GM18870 (cell line): ENCODE data around the gene MRGPRD.
"Not testable (repeated sequence)": the region's sequence is repeated elsewhere in the genome, so short reads cannot be mapped to it uniquely, and the experiment has no call there.

Source experiments
- ATAC-seq: cut with Tn5 transposase; IDR thresholded peaks from one replicate; pipeline ENCODE4 v1.9.1; 2021; ENCODE audit warnings: moderate library complexity; ENCODE audit not compliant: unreplicated experiment

The MRGPRD gene

DNA sequence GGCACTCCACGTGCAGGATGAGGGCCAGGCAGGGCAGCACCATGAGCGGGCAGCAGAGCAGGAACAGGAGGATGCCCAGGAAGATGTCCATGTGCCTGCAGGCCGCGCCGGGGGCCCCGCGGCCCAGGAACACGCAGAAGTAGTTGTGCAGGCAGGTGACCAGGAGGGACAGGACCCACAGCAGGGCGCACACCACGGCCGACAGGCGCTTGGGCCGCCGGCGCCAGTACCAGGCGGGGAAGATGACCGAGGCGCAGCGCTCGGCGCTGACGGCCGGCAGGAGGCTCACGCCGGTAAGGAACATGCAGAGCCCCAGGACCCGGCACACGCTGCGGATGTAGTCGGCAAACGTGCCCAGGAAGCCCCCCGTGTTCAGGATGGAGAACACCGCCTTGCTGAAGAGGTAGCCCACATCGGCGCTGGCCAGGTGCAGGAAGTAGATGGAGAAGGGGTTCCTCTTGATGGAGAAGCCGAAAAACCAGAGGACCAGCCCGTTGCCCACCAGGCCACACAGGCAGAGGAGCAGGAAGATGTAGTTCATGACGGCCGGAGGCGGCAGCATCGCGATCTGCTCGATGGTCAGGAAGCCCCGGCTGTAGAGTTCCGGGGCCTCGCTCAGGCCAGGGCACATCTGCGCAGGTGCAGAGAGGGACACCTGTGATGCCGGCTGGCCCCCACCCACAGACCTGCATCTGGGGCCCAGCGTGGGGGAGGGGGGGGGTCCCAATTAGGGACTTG is 25.0 kb upstream of the MRGPRD start:
- no peak for ATAC-seq

GRCh38 chr11:69005183-69005630 is 24.4 kb upstream of the MRGPRD start:
- ATAC-seq, result no peak

DNA sequence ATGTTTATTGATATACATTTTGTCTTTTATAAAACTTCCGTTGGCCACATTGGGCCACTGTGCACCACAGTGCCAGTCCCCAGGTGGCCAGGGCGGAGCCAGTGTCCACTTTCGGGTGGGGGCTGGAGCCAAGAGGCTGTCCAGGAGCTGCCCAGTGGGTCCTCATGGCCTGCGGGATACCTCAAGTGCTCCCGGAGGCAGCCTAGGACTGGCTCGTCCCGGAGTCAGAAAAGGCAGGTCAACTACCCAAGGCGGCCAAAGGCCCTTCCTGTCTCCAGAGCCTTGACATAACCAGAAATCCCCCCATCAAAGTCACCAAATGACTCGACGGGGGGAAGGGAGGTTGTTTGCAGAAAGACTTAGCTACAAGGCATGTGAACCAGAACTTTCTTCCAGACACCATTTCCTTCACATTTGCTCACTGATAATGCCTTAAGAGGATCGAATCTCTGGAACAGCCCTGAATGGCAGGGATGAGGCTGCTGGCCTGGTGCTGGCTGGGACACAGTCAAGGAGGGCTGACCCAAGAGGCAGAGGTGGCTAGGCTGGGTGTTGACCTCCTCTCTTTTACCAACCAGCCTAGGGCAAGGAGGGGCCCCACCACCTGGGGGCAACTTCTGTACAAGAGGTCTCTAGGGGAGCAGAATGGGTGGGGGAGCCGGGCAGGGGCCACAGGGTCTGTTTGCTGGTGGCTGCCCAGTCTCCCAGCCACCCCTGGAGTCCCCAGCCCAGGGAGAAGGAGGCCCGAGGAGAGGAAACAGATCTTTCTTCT is 23.8 kb upstream of the MRGPRD start:
- ATAC-seq, result no peak

- no peak for ATAC-seq
These were observed 23.1 kb upstream of the MRGPRD start for GRCh38 chr11:69003866-69004367.

DNA sequence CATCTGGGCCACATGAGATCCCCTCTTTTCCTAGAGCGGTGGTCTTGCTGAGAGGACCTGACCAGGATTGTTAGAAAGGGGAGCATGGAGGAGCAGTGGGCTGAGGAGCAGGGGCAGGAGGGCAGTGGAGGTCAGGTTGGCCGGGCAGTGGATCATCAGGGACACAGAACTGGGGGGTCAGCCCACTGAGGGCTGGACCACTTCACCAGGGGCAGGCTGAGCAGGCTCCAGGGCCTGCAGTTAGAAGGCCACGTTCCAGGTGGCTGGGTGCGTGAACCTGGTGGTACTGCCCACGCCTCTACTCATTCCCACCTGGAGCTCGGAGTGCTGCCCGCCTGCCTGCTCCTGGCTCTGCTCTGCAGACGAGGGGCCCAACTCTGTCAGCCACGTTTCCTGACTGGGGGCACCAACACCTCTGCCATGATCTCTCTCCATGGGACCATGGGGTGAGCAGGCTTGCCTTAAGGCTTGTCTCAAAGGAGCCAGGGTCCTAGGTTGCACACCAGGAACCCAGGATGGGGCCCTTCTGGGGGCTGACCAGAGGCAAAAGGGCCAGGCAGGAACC is 22.6 kb upstream of the MRGPRD start:
- no peak for ATAC-seq

DNA sequence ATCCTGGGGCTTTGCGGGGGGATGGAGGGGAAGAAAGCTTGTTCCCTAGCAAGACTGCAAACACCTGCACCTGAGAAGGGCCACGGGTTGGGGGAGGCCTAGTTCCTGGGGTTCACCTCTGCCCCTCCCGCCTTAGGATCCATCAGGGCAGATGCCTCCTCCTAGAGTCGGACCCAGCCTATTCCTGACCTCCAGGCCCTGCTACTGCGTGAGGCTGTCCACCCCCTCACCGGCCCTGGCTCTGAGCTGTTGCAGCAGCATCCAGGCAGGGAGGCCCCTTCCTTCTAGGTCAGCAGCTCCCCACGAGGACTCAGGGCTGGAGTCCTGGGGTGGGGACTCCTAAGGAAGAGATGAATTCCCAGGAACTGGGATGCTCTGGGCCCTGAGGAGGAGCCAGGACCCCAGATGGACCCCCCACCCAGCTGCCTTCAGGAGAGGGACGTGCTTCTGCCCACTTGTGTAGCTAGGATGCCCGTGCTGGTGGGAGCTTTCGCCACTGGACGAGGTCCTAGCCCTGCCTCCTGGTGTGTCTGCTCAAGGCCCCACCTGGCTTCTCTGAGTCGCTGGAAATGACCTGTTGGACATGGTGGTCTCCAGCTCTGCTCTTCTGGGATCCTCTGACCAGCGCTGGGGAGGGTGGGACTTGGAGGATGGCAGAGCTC is 21.9 kb upstream of the MRGPRD start:
- ATAC-seq, result no peak

DNA sequence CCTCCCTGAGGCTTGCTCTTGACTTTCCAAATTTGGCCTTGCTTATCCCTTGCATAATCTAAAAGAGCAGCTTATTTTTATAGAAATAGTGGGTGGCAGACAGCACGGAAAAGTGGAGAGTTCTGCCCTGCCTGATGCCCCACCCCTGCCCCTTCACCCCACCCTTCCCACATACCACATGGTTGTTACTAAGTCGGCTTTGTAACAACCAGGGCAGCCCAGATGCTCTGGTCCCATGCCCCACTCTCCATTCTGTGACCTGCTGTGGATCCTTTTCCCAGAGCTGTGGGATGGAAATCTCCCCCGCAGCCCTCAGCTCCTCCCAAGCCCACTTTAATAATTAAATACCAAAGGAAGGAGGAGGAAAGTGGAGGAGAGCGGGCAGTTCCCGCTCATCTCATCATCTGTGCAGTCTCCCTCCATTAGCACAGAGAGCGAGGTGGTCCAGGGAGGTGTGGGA is 21.4 kb upstream of the MRGPRD start:
- ATAC-seq, result no peak

- no peak for ATAC-seq
These were observed 20.7 kb upstream of the MRGPRD start for GRCh38 chr11:69001243-69002081.

DNA sequence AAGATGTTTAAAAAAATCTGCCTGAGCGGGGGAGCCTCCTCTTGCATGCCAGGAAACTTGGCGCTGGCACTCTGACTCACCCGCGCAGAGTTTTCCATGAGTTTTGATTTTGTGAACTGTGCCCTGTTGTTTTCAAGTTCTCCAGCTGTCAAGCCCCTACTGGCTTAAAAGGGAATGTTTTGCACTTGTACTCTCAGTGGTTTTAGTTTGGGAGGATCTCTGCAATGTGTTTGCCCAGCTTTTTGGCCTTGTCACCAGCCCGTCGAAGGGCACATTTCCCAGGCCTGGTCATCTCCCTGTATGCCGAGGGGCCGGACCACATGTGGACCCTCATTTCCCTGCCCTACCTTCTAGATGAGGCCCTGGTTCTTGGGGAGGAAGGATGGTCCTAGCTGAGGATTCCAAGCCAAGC is 20.1 kb upstream of the MRGPRD start:
- no peak for ATAC-seq

- no peak for ATAC-seq
These were observed 19.6 kb upstream of the MRGPRD start for GRCh38 chr11:69000391-69000790.

DNA sequence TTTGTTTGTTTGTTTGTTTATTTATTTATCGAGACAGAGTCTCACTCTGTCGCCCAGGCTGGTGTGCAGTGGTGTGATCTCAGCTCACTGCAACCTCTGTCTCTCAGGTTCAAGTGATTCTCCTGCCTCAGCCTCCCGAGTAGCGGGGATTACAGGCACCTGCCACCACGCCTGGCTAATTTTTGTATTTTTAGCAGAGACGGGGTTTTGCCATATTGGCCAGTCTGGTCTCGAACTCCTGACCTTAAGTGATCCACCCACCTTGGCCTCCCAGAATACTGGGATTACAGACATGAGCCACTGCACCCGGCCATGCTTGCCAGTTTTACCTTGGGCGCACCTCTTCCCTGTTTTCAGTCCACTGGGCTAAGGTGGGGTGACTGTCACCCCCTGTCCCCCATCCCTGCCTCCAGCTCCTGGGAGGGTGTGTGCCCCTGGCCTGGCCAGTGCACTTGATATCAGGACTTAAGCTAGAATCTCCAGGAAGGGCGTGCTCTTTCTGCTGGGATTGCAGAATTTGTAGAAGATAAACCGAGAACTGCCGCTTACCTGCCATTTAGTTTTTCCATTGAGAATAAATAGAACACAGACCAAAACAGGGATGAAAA is 19.1 kb upstream of the MRGPRD start:
- not testable (repeated sequence) for ATAC-seq

DNA sequence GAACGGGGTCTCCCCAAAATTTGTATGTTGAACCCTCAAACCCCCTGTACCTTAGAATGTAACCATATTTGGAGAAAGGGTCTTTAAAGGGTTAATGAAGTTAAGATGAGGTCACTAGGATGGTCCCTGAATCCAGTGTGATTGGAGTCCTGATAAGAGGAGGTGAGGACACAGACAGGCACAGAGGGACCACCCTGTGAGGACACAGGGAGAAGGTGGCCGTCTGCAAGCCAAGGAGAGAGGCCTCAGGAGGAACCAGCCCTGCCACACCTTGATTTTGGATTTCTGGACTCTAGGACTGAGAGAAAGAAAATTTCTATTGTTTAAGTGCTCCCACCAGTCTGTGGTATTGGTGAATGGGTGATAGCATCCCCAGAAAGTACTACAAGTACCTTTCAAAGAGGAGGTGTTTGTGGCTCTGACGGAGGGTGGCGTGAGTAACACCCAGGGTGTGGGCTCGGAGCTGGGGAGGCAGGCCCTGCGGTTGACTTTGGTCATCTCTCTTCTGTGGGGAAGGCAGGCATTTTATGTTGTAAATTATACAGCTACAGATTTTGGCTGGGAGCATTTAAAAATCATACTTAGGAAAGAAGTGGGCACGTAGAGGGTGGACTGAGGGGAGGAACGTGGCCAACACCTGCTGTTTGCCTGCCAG is 18.4 kb upstream of the MRGPRD start:
- no peak for ATAC-seq

DNA sequence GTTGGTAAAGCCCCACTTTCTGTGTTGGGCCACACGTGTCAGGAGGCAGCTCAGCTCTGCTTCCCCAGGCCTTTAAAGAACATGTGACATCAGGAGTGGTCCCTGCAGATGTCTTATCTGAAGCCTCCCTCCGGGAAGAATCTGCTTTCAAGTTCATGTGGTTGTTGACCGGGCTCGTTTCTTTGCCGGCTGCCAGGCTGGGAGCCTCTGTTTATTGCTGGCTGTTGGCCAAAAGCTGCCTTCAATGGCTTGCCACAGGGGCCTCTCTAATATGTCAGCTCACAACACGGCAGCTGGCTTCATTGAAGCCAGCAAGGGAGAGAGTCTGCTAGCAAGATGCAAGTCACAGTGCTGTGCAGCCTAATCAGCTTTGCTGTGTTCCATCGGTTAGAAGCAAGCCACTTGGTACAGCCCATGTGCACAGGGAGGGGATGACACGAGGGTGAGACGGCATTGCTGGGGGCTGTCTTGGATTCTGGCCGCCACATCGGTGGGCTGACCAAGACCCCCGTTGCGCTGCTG is 17.7 kb upstream of the MRGPRD start:
- ATAC-seq, result no peak

- ATAC-seq, result no peak
These were observed 17.2 kb upstream of the MRGPRD start for GRCh38 chr11:68997995-68998348.

GRCh38 chr11:68997124-68997994 is 16.6 kb upstream of the MRGPRD start:
- ATAC-seq, result no peak

GRCh38 chr11:68996376-68997123 is 15.8 kb upstream of the MRGPRD start:
- no peak for ATAC-seq

- no peak for ATAC-seq
These were observed 14.1 kb upstream of the MRGPRD start for GRCh38 chr11:68994894-68995285.
